Smooth muscle cell of bladder (primary cell): ENCODE data around the gene BANP. TPM values are rescaled to one million over a fixed set of nuclear protein-coding genes. Genes with fewer than 3 reads are reported as not detected.

Experiments
- total RNA-seq: library from RNA; depleted of rRNA; stranded (reverse); fragments of >200 nt; gene quantifications from 2 replicates; pipeline ENCODE4 v1.2.3, GENCODE V29; 2014

Gene BANP
- 18.1 and 24.9 TPM in 2 replicates for total RNA-seq

GRCh38 chr16:87950765-87951551, at the start of gene BANP:
Gene BANP, plus strand, starts transcription at chr16:87951434. Its CDS starts 23,682 bp downstream, at chr16:87975116.

GRCh38 chr16:87936375-87937230, 14.6 kb upstream of the BANP start, which contains the start of gene CA5A:
Gene CA5A, minus strand, starts transcription at chr16:87936529. Its CDS starts 79 bp downstream, at chr16:87936450.

Other genes with a start within 250 kb of the BANP start
- gene KLHDC4, start 185.4 kb upstream of the BANP start, total RNA-seq = 17.6 and 22.4 TPM in 2 replicates
- 14.1 and 18.6 TPM in 2 replicates for gene SLC7A5, start 81.9 kb upstream of the BANP start, total RNA-seq
- not detected in 2 replicates for gene CA5A, start 14.9 kb upstream of the BANP start, total RNA-seq